ENCODE measurements around the gene GPR155. TPM values are rescaled to one million over a fixed set of nuclear protein-coding genes. Genes with fewer than 3 reads are reported as not detected.

GPR155 gene
- total RNA-seq, 1 experiment from 2014 or later: 1.3 TPM

- Histone ChIP-seq H3F3A (ENCODE audit: low read length, unreplicated experiment) (no peaks in the 10 kb centered on the region), H3K27ac (ENCODE audit: low read length) (no peak overlapping the region), H3K9me2 (replicated peaks; ENCODE audit: low read length) (no peaks in the 10 kb centered on the region), H3K36me3 (ENCODE audit: low read depth, low read length) (no peaks in the 10 kb centered on the region; the same call in 1 of the 2 replicates), H2AFZ (ENCODE audit: low read length) (no peak overlapping the region), H3K4me3 (ENCODE audit: low read length) (no peak overlapping the region), H3K4me2 (ENCODE audit: low read length) (no peak overlapping the region), H3K9ac (ENCODE audit: low read length) (no peak overlapping the region), H3K9me3 (ENCODE audit: low read length) (no peaks in the 10 kb centered on the region), H3K4me1 (ENCODE audit: insufficient read depth, low read length) (no peaks in the 10 kb centered on the region), H3K27me3 (ENCODE audit: low read length) (no peaks in the 10 kb centered on the region), H3K79me2 (ENCODE audit: low read length) (no peaks in the 10 kb centered on the region), H4K20me1 (ENCODE audit: low read length) (no peaks in the 10 kb centered on the region)
- no TSS peak for BruUV-seq (replicated peaks)
- TF ChIP-seq EZH2 (IDR thresholded peaks at IDR 0.05; ENCODE audit: low read length, unreplicated experiment) (no peak), EZH2phosphoT487 (IDR thresholded peaks at IDR 0.05; ENCODE audit: borderline replicate concordance, low read length) (no peak), CTCF (conservative IDR thresholded peaks at IDR 0.05; ENCODE audit: low read depth, low read length) (no peak)
- CTCF ChIA-PET: no interaction called here
- ATAC-seq: no peak
- POLR2A ChIA-PET (ENCODE audit: unreplicated experiment): no interaction called here
- intact Hi-C loops (cut with micrococcal nuclease): no loop called here
- no peak for DNase-seq
Observed at GRCh38 chr2:174400853-174401252, 86.0 kb downstream of the GPR155 start.

DNA sequence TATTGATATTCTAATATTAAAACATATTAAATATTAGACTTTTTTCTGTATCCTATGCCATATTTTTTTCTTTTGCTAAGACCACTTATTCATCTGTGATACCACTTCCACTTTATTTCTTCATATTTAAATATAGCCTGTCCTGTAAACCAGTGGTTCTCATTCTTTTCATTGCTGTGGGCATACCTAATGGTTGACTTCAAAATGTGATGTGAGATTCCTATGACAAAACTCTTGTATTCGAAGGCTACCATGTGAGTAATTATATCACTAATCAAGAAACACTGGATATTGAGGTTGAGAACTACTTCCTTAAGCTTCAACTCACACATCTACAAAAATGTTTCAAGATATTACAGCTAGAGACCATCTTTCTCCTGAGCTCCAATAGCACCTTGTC lies 87.7 kb downstream of the GPR155 start:
- intact Hi-C loops (cut with micrococcal nuclease): no loop called here
- no peaks in the 10 kb centered on the region for H3K27me3 ChIP-seq (ENCODE audit: low read length)
- H3K36me3 ChIP-seq (ENCODE audit: low read depth, low read length): no peaks in the 10 kb centered on the region; the same call in 1 of the 2 replicates
- no peak overlapping the region for H3K27ac ChIP-seq (ENCODE audit: low read length)
- no TSS peak for BruUV-seq (replicated peaks)
- POLR2A ChIA-PET (ENCODE audit: unreplicated experiment): no interaction called here
- H3K4me2 ChIP-seq (ENCODE audit: low read length): no peak overlapping the region
- no peak overlapping the region for H3K4me3 ChIP-seq (ENCODE audit: low read length)
- no peaks in the 10 kb centered on the region for H3K9me2 ChIP-seq (replicated peaks; ENCODE audit: low read length)
- peaks cover 6% of the 10 kb centered on the region for H3K4me1 ChIP-seq (ENCODE audit: insufficient read depth, low read length)
- H3K9me3 ChIP-seq (ENCODE audit: low read length): no peaks in the 10 kb centered on the region
- TF ChIP-seq EZH2phosphoT487 (IDR thresholded peaks at IDR 0.05; ENCODE audit: borderline replicate concordance, low read length) (no peak), EZH2 (IDR thresholded peaks at IDR 0.05; ENCODE audit: low read length, unreplicated experiment) (no peak), CTCF (conservative IDR thresholded peaks at IDR 0.05; ENCODE audit: low read depth, low read length) (no peak)
- no peaks in the 10 kb centered on the region for H4K20me1 ChIP-seq (ENCODE audit: low read length)
- no peak overlapping the region for H3K9ac ChIP-seq (ENCODE audit: low read length)
- CTCF ChIA-PET: interaction anchor here (0.6 kb wide), 1 partner anchor 298 kb away, joined by 3 read pairs; no protein-coding TSS in a partner anchor
- H3F3A ChIP-seq (ENCODE audit: low read length, unreplicated experiment): no peaks in the 10 kb centered on the region
- H3K79me2 ChIP-seq (ENCODE audit: low read length): peaks cover 12% of the 10 kb centered on the region
- no peak for DNase-seq
- H2AFZ ChIP-seq (ENCODE audit: low read length): no peak overlapping the region
- no peak for ATAC-seq

DNA sequence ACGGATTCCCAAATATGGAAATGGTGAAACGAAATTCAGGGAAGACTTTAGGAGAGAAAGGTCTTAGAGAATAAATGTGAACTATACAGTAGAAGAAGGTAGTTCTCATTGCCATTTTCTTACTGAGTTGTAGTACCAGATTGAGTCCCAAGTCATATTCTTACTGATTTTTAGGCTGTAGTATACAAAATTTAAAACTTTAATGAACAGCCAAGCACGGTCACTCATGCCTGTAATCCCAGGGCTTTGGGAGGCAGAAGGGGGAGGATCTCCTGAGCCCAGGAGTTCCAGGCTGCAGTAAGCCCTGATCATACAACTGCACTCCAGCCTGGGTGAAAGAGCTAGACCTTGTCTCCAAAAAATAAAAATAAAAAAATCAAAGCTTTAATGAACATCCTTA lies 89.1 kb downstream of the GPR155 start:
- peaks cover 26% of the 10 kb centered on the region for H3K79me2 ChIP-seq (ENCODE audit: low read length)
- DNase-seq: no peak
- BruUV-seq (replicated peaks): no TSS peak
- H3K4me3 ChIP-seq (ENCODE audit: low read length): no peak overlapping the region
- no peaks in the 10 kb centered on the region for H3F3A ChIP-seq (ENCODE audit: low read length, unreplicated experiment)
- H3K27ac ChIP-seq (ENCODE audit: low read length): no peak overlapping the region
- intact Hi-C loops (cut with micrococcal nuclease): no loop called here
- POLR2A ChIA-PET (ENCODE audit: unreplicated experiment): no interaction called here
- CTCF ChIA-PET: interaction anchor here (0.6 kb wide), 1 partner anchor 448 kb away, joined by 3 read pairs; no protein-coding TSS in a partner anchor
- no peaks in the 10 kb centered on the region for H3K9me2 ChIP-seq (replicated peaks; ENCODE audit: low read length)
- no peak overlapping the region for H2AFZ ChIP-seq (ENCODE audit: low read length)
- H3K4me1 ChIP-seq (ENCODE audit: insufficient read depth, low read length): peaks cover 10% of the 10 kb centered on the region
- no peaks in the 10 kb centered on the region for H3K27me3 ChIP-seq (ENCODE audit: low read length)
- no peaks in the 10 kb centered on the region for H3K9me3 ChIP-seq (ENCODE audit: low read length)
- H3K9ac ChIP-seq (ENCODE audit: low read length): no peak overlapping the region
- no peaks in the 10 kb centered on the region for H4K20me1 ChIP-seq (ENCODE audit: low read length)
- no peaks in the 10 kb centered on the region; the same call in 1 of the 2 replicates for H3K36me3 ChIP-seq (ENCODE audit: low read depth, low read length)
- TF ChIP-seq EZH2 (IDR thresholded peaks at IDR 0.05; ENCODE audit: low read length, unreplicated experiment): no peak
- TF ChIP-seq CTCF (conservative IDR thresholded peaks at IDR 0.05; ENCODE audit: low read depth, low read length): no peak
- TF ChIP-seq EZH2phosphoT487 (IDR thresholded peaks at IDR 0.05; ENCODE audit: borderline replicate concordance, low read length): no peak
- H3K4me2 ChIP-seq (ENCODE audit: low read length): no peak overlapping the region
- ATAC-seq: no peak

Data from PC-3 (cell line).